ENCODE measurements around the gene AKAP1.

Gene AKAP1

DNA sequence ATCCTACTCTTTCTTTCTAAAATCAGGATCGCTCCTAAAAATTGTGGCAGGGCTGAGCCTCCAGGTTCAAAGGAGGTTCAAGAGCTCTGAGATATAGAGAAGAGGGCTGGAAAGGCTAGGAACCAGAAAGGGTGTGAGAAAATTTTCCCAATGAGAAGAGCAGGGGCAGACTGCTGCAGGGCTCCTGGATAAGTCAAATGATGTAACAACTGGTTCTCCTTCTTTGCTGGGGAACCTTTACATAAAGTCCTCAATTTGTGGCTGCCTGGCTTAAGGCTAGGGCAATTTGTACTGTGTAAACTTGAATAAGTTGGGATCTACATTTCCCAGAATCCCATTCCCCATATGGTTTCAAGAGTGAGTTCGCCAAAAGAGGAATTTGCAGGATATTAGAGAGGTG, 16.3 kb upstream of the AKAP1 start:
- no peak for DNase-seq (ENCODE audit: low read depth)
- TF ChIP-seq POLR2A (IDR thresholded peaks at IDR 0.05; ENCODE audit: extremely low read depth, insufficient read length), result no peak
- TF ChIP-seq, protein P1, sequence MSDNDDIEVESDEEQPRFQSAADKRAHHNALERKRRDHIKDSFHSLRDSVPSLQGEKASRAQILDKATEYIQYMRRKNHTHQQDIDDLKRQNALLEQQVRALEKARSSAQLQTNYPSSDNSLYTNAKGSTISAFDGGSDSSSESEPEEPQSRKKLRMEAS (IDR thresholded peaks at IDR 0.05; ENCODE audit: low read depth, low read length), result no peak
- TF ChIP-seq MYC (IDR thresholded peaks at IDR 0.05; ENCODE audit: low read depth, low read length), result no peak
- TF ChIP-seq, protein P2, sequence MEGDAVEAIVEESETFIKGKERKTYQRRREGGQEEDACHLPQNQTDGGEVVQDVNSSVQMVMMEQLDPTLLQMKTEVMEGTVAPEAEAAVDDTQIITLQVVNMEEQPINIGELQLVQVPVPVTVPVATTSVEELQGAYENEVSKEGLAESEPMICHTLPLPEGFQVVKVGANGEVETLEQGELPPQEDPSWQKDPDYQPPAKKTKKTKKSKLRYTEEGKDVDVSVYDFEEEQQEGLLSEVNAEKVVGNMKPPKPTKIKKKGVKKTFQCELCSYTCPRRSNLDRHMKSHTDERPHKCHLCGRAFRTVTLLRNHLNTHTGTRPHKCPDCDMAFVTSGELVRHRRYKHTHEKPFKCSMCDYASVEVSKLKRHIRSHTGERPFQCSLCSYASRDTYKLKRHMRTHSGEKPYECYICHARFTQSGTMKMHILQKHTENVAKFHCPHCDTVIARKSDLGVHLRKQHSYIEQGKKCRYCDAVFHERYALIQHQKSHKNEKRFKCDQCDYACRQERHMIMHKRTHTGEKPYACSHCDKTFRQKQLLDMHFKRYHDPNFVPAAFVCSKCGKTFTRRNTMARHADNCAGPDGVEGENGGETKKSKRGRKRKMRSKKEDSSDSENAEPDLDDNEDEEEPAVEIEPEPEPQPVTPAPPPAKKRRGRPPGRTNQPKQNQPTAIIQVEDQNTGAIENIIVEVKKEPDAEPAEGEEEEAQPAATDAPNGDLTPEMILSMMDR (IDR thresholded peaks at IDR 0.05; ENCODE audit: low read depth, low read length), result no peak
- no peak overlapping the region for H3K4me3 ChIP-seq (ENCODE audit: low read depth, low read length)

DNA sequence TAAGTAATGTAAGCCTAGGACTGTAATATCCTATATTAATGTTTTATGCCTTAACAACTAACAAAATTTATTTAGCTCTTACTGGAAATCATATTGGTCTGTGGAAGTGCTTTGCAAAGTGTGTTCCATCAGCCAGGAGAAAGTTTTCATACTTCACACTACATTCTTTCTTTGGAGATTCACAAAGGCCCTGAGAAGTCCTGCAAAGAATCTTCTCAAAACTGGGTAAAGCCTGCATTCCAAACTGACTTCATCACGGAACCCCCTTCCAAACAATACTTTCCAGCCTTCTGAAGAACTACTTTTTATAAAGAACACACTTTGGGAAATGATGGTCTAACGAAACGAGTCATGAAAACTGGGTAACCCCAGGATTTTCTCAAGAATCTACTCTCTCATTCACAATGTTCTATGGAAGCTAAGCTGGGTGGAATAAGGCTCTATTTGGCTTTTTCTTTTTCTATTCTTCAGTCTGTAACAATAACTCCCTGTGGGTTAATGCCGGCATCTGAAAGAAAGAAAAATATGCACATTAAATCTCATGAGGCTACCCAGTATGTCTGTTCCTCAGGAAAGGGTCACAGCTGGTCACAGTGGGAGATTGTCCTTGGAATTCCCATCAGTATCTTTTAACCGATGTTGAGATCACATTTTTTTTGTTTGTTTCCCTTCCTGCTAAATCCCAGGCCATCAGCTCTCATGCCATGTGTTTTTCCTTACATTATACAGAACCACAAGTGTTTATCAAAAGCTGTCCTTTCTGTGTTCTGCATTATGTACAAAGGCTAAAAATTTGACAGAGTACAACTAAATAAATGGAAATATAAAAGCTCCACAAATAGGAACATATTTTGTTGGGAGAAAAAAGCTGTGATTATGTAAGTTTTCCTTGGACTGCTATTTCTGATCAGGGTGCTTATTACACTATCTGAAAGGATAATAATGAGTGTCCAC, 12.8 kb upstream of the AKAP1 start:
- DNase-seq (ENCODE audit: low read depth), result no peak
- no peak overlapping the region for H3K4me3 ChIP-seq (ENCODE audit: low read depth, low read length)
- TF ChIP-seq, protein P1 (IDR thresholded peaks at IDR 0.05; ENCODE audit: low read depth, low read length), result no peak
- TF ChIP-seq POLR2A (IDR thresholded peaks at IDR 0.05; ENCODE audit: extremely low read depth, insufficient read length) (no peak), MYC (IDR thresholded peaks at IDR 0.05; ENCODE audit: low read depth, low read length) (no peak)
- TF ChIP-seq, protein P2 (IDR thresholded peaks at IDR 0.05; ENCODE audit: low read depth, low read length), result no peak

DNA sequence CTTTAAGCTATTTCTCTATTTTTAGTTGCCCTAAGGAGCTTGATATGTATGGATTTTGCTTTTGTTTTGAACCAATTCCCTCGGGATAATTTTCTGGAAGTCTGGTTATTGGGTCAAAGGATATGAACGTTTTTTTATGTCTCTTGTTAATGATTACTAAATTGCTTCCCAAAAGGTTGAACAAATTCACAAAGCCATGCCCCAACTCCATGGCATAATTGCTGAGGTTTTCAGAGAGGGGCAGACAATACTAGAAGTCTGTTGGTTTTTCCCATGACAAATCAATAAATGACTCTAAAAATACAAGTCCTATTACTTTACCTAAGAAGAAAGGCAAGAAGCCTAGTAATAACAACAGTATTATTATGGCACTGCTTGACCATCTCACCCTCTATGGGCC, 11.4 kb upstream of the AKAP1 start:
- no peak for DNase-seq (ENCODE audit: low read depth)
- no peak overlapping the region for H3K4me3 ChIP-seq (ENCODE audit: low read depth, low read length)
- TF ChIP-seq, protein P1 (IDR thresholded peaks at IDR 0.05; ENCODE audit: low read depth, low read length), result no peak

DNA sequence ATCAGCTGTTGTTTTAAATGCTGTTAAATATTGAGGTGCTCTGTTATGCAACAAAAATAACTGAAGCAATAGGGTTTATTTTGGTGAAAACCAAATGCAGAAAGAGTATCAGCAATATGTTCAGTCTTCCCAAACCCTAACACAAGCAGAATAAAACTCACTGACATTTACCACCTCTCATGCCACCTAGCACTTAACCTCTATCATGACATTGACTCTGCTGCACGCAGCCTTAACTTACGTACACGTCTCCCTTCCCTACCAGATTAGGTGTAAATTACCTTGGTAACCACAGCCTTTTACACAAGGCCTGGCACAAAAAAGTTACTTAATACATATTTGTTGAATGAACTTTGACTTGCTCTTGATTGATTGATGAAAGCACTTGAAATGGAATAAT, 9.9 kb upstream of the AKAP1 start:
- no peak overlapping the region for H3K4me3 ChIP-seq (ENCODE audit: low read depth, low read length)
- TF ChIP-seq, protein P2 (IDR thresholded peaks at IDR 0.05; ENCODE audit: low read depth, low read length), result no peak
- TF ChIP-seq MYC (IDR thresholded peaks at IDR 0.05; ENCODE audit: low read depth, low read length) (no peak), POLR2A (IDR thresholded peaks at IDR 0.05; ENCODE audit: extremely low read depth, insufficient read length) (no peak)
- TF ChIP-seq, protein P1 (IDR thresholded peaks at IDR 0.05; ENCODE audit: low read depth, low read length), result no peak
- no peak for DNase-seq (ENCODE audit: low read depth)

DNA sequence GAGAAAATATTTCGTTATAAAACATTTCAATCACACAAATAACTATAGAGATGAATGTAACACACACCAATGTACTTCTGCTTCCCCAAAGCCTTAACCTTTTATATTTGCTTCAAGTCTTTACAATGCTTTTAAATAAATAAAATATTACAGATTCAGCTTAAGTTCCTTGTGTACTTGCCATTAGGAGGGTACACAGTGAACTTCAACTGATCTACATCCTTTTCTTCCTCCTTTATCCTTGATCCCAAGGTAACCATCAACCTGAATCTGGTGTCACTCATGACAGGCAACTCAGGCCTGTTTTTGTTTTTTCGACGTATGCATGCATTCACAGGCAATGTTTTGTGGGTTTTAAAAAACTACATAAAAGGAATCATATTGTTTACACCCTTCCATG, 9.3 kb upstream of the AKAP1 start:
- H3K4me3 ChIP-seq (ENCODE audit: low read depth, low read length), result no peak overlapping the region
- no peak for DNase-seq (ENCODE audit: low read depth)
- TF ChIP-seq, protein P1 (IDR thresholded peaks at IDR 0.05; ENCODE audit: low read depth, low read length), result no peak
- TF ChIP-seq, protein P2 (IDR thresholded peaks at IDR 0.05; ENCODE audit: low read depth, low read length), result no peak
- TF ChIP-seq MYC (IDR thresholded peaks at IDR 0.05; ENCODE audit: low read depth, low read length) (no peak), POLR2A (IDR thresholded peaks at IDR 0.05; ENCODE audit: extremely low read depth, insufficient read length) (no peak)

DNA sequence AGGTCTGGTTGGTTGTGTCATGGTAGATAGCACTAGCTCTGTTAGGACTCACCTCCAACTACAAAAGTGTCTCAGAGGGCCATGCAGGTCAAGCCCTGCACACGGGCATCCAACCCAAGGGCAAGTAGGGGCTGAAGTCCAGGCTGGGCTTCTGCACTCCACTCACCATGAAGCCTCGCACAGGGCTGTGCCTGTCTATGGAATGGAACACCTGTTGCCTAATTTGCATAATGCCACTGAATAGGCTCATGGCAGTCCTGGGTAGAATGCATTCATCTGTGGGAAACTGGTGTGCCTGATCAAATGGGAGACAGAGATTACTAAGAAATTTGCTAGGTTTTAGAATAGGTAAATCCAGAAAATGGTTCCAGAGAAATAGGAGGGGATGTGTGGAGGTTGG, 8.0 kb upstream of the AKAP1 start:
- H3K4me3 ChIP-seq (ENCODE audit: low read depth, low read length), result no peak overlapping the region
- DNase-seq (ENCODE audit: low read depth), result no peak
- TF ChIP-seq, protein P2 (IDR thresholded peaks at IDR 0.05; ENCODE audit: low read depth, low read length), result no peak
- no peak for TF ChIP-seq MYC (IDR thresholded peaks at IDR 0.05; ENCODE audit: low read depth, low read length)
- TF ChIP-seq POLR2A (IDR thresholded peaks at IDR 0.05; ENCODE audit: extremely low read depth, insufficient read length), result no peak
- TF ChIP-seq, protein P1 (IDR thresholded peaks at IDR 0.05; ENCODE audit: low read depth, low read length), result no peak

Measured in NB4 (cell line).